Measurements from ENCODE around the gene TBC1D17.

- TF ChIP-seq POLR2A (IDR thresholded peaks at IDR 0.05; ENCODE audit: low read length) (peak; percentile 52), GATA1 (IDR thresholded peaks at IDR 0.05; ENCODE audit: low read depth, low read length) (no peak)
Observed at GRCh38 chr19:49876422-49877019, 981 bp upstream of the TBC1D17 start.

Data from erythroblast (primary cell).